DOHH2 (cell line): Measurements from ENCODE around the gene CPED1.

ENCODE experiments used
- H3F3A ChIP-seq: fragments of 200-600 bp; sonication (generic), shearing (Covaris generic); 2 replicates; pipeline ENCODE4 v1.6.0; 2016; ENCODE audit warnings: antibody characterized with exemption, mild to moderate bottlenecking; ENCODE audit not compliant: control insufficient read depth, insufficient read depth
- H3K27ac ChIP-seq: fragments of 200-600 bp; sonication (generic); 2 replicates; pipeline ENCODE4 v1.5.1; 2014; ENCODE audit warnings: low read depth, mild to moderate bottlenecking, low read length, moderate library complexity
- H3K27me3 ChIP-seq: fragments of 200-600 bp; sonication (generic); 2 replicates; pipeline ENCODE4 v1.6.1; 2014; ENCODE audit warnings: mild to moderate bottlenecking, low read length, mixed read lengths; ENCODE audit not compliant: control insufficient read depth
- H3K36me3 ChIP-seq: fragments of 200-600 bp; sonication (generic); 2 replicates; pipeline ENCODE4 v1.6.1; 2014; ENCODE audit warnings: mild to moderate bottlenecking, low read length, moderate library complexity, mixed read lengths; ENCODE audit not compliant: control insufficient read depth
- H3K4me1 ChIP-seq: fragments of 200-600 bp; sonication (generic); 2 replicates; pipeline ENCODE4 v1.6.1; 2014; ENCODE audit warnings: mild to moderate bottlenecking, low read length, mixed read lengths; ENCODE audit not compliant: control insufficient read depth
- H3K4me2 ChIP-seq: fragments of 200-600 bp; sonication (generic); 2 replicates; pipeline ENCODE4 v1.6.0; 2014; ENCODE audit warnings: mild to moderate bottlenecking, low read length, moderate library complexity
- H3K4me3 ChIP-seq: fragments of 200-600 bp; sonication (generic); 2 replicates; pipeline ENCODE4 v1.5.1; 2014; ENCODE audit warnings: mild to moderate bottlenecking, low read length, mixed read lengths
- H3K79me2 ChIP-seq: fragments of 200-600 bp; sonication (generic); 2 replicates; pipeline ENCODE4 v1.6.1; 2014; ENCODE audit warnings: mild to moderate bottlenecking, low read length, mixed read lengths; ENCODE audit not compliant: control insufficient read depth
- H3K9me2 ChIP-seq: fragments of 200-600 bp; sonication (generic); replicated peaks from 2 replicates; pipeline ENCODE4 v1.6.1; 2014; ENCODE audit warnings: mild to moderate bottlenecking, low read length, mixed read lengths; ENCODE audit not compliant: control insufficient read depth
- H3K9me3 ChIP-seq: fragments of 200-600 bp; sonication (generic); 2 replicates; pipeline ENCODE4 v1.6.1; 2014; ENCODE audit warnings: antibody characterized with exemption, low read length, mixed read lengths; ENCODE audit not compliant: control insufficient read depth, insufficient read depth
- H4K20me1 ChIP-seq: fragments of 200-600 bp; sonication (generic); 2 replicates; pipeline ENCODE4 v1.6.0; 2014; ENCODE audit warnings: low read depth, mild to moderate bottlenecking, antibody characterized with exemption, low read length, moderate library complexity; ENCODE audit not compliant: control insufficient read depth, insufficient read depth
- CTCF ChIP-seq: fragments of 200-600 bp; sonication (generic); IDR thresholded peaks from one replicate; pipeline ENCODE4 v1.5.1; 2014; ENCODE audit warnings: antibody characterized with exemption, mild to moderate bottlenecking, low read depth, low read length; ENCODE audit not compliant: poor library complexity, severe bottlenecking
- EZH2phosphoT487 ChIP-seq: fragments of 200-600 bp; sonication (generic); IDR thresholded peaks from 2 replicates; pipeline ENCODE4 v1.6.1; 2017; ENCODE audit warnings: borderline replicate concordance, mild to moderate bottlenecking, antibody characterized with exemption, low read length, moderate library complexity, mixed read lengths

CPED1 gene

GRCh38 chr7:121336579-121336978 lies 348.1 kb downstream of the CPED1 start:
- no peak overlapping the region for H3K4me3 ChIP-seq
- no peaks in the 10 kb centered on the region for H3K36me3 ChIP-seq
- no peak overlapping the region for H3K27ac ChIP-seq
- no peaks in the 10 kb centered on the region for H3K79me2 ChIP-seq
- peaks cover 10% of the 10 kb centered on the region; the same call in 1 of the 2 replicates for H3K27me3 ChIP-seq
- H3K9me2 ChIP-seq, result no peaks in the 10 kb centered on the region
- TF ChIP-seq EZH2phosphoT487 (no peak), CTCF (no peak)
- H3K9me3 ChIP-seq, result no peaks in the 10 kb centered on the region
- H3F3A ChIP-seq, result no peaks in the 10 kb centered on the region
- no peaks in the 10 kb centered on the region for H3K4me1 ChIP-seq
- H3K4me2 ChIP-seq, result no peak overlapping the region
- H4K20me1 ChIP-seq, result no peaks in the 10 kb centered on the region

- Histone ChIP-seq H3K79me2 (no peaks in the 10 kb centered on the region), H3K9me2 (no peaks in the 10 kb centered on the region), H3K36me3 (peaks cover under 1% of the 10 kb centered on the region; the same call in 1 of the 2 replicates), H3K27ac (no peak overlapping the region), H3K4me1 (no peaks in the 10 kb centered on the region), H4K20me1 (no peaks in the 10 kb centered on the region), H3K4me3 (no peak overlapping the region), H3F3A (no peaks in the 10 kb centered on the region), H3K4me2 (no peak overlapping the region), H3K9me3 (no peaks in the 10 kb centered on the region), H3K27me3 (0 out of 2 replicates have a peak, but pooled peaks cover 8% of the 10 kb centered on the region)
- peak; percentile 41 for TF ChIP-seq CTCF
- no peak for TF ChIP-seq EZH2phosphoT487
These were observed 348.9 kb downstream of the CPED1 start for GRCh38 chr7:121337398-121337797.

GRCh38 chr7:121339082-121339481 lies 350.6 kb downstream of the CPED1 start:
- TF ChIP-seq CTCF, result no peak
- TF ChIP-seq EZH2phosphoT487, result no peak
- Histone ChIP-seq H3K9me2 (no peaks in the 10 kb centered on the region), H3K4me1 (no peaks in the 10 kb centered on the region), H3K9me3 (no peaks in the 10 kb centered on the region), H4K20me1 (no peaks in the 10 kb centered on the region), H3F3A (0 out of 2 replicates have a peak, but pooled peaks cover 6% of the 10 kb centered on the region), H3K27ac (no peak overlapping the region), H3K27me3 (0 out of 2 replicates have a peak, but pooled peaks cover 7% of the 10 kb centered on the region), H3K4me3 (no peak overlapping the region), H3K36me3 (peaks cover 4% of the 10 kb centered on the region; the same call in 1 of the 2 replicates), H3K4me2 (no peak overlapping the region), H3K79me2 (no peaks in the 10 kb centered on the region)
